Adipose tissue (tissue), 3 donors: ENCODE data around the gene DCDC2C. TPM values are rescaled to one million over a fixed set of nuclear protein-coding genes. Genes with fewer than 3 reads are reported as not detected.

ENCODE experiments used
- H3K27ac ChIP-seq: one replicate; pipeline ENCODE4 v1.5.1; 2013; ENCODE audit warnings: low read depth, low read length
- WGBS, 3 donors: extraction: QIAGEN DNeasy Blood & Tissue Kit; methylation state at CpG; one replicate each; pipeline ENCODE4 v1.1.7; 2013; 5-methylcytosine and 5-hydroxymethylcytosine counted together
- polyA plus RNA-seq, 3 donors: library from polyadenylated mRNA; stranded (reverse); fragments of 200-250 nt; gene quantifications; one replicate each; pipeline ENCODE4 v1.2.3, GENCODE V29; 2013
- donor health status: healthy with polysubstance abuse.
- donor health status: Bipolar disorder and iron deficiency.
- donor health status: healthy.

Gene DCDC2C
- polyA plus RNA-seq, 3 donors, result not detected

GRCh38 chr2:3895021-3895420 is 191.6 kb downstream of the DCDC2C start:
- WGBS, 3 donors, result 50 to 78% (median 77%) methylated on average over 2 of the region's 2 CpGs

More at GRCh38 chr2:3895021-3895420, 191.6 kb downstream of the DCDC2C start:
- no peak overlapping the region for H3K27ac ChIP-seq

Other genes with a start within 250 kb of the DCDC2C start
- 100 to 1,000 TPM in 1 of 3 donors, 10 to 100 TPM in 2; 31.1 to 109 (median 61.1) TPM for gene ADI1, start 184.0 kb upstream of the DCDC2C start, polyA plus RNA-seq
- 10 to 100 TPM in 2 of 3 donors, 1 to 10 TPM in 1; 8.2 to 19.1 (median 16.7) TPM for gene RNASEH1, start 145.2 kb upstream of the DCDC2C start, polyA plus RNA-seq
- 1,000 to 10,000 TPM; 1,415 to 2,950 (median 1,968) TPM for gene RPS7, start 128.3 kb upstream of the DCDC2C start, polyA plus RNA-seq
- gene COLEC11, start 108.5 kb upstream of the DCDC2C start, polyA plus RNA-seq, result 10 to 100 TPM in 1 of 3 donors, 1 to 10 TPM in 2; 7.9 to 19.6 (median 9.6) TPM
- under 1 TPM in 2 of 3 donors, not detected in 1; 0.04 to 0.45 TPM for gene ALLC, start 45.4 kb upstream of the DCDC2C start, polyA plus RNA-seq